ENCODE measurements around the gene KIF7.
"Not testable (repeated sequence)": the region's sequence is repeated elsewhere in the genome, so short reads cannot be mapped to it uniquely, and the experiment has no call there.

Gene KIF7

GRCh38 chr15:89593018-89593417 lies 62.2 kb downstream of the KIF7 start:
- TF ChIP-seq, protein P1, sequence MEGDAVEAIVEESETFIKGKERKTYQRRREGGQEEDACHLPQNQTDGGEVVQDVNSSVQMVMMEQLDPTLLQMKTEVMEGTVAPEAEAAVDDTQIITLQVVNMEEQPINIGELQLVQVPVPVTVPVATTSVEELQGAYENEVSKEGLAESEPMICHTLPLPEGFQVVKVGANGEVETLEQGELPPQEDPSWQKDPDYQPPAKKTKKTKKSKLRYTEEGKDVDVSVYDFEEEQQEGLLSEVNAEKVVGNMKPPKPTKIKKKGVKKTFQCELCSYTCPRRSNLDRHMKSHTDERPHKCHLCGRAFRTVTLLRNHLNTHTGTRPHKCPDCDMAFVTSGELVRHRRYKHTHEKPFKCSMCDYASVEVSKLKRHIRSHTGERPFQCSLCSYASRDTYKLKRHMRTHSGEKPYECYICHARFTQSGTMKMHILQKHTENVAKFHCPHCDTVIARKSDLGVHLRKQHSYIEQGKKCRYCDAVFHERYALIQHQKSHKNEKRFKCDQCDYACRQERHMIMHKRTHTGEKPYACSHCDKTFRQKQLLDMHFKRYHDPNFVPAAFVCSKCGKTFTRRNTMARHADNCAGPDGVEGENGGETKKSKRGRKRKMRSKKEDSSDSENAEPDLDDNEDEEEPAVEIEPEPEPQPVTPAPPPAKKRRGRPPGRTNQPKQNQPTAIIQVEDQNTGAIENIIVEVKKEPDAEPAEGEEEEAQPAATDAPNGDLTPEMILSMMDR (IDR thresholded peaks at IDR 0.05), result no peak
- H3K4me3 ChIP-seq, result no peak overlapping the region
- H3K27ac ChIP-seq, result no peak overlapping the region
- no peak for DNase-seq (ENCODE audit: low spot score)

GRCh38 chr15:89591834-89592233 lies 63.4 kb downstream of the KIF7 start:
- TF ChIP-seq, protein P1 (IDR thresholded peaks at IDR 0.05), result no peak
- Histone ChIP-seq H3K27ac (no peak overlapping the region), H3K4me3 (no peak overlapping the region)
- DNase-seq (ENCODE audit: low spot score), result no peak

DNA sequence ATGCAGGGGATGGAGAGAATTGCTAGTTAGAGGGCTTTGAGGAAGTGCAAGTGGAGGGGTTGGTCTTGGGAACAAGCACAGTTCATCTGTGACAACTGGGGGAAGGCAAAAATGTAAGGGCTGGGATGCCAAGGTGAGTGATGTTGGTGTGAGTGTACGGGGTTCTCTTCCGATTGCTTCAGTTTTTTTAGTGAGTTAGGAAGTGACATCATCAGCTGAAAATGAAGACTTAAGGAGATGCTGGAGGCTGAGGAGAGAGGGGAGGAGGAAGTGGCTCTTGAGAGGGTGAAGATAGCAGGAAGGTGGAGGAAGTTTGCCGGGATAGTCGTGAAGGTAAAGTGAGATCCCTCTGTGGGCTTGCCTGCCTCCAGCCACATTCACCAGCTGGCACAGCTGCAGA lies 67.3 kb downstream of the KIF7 start:
- DNase-seq (ENCODE audit: low spot score), result no peak
- H3K4me3 ChIP-seq, result no peak overlapping the region
- no peak overlapping the region for H3K27ac ChIP-seq
- TF ChIP-seq, protein P1 (IDR thresholded peaks at IDR 0.05), result no peak

DNA sequence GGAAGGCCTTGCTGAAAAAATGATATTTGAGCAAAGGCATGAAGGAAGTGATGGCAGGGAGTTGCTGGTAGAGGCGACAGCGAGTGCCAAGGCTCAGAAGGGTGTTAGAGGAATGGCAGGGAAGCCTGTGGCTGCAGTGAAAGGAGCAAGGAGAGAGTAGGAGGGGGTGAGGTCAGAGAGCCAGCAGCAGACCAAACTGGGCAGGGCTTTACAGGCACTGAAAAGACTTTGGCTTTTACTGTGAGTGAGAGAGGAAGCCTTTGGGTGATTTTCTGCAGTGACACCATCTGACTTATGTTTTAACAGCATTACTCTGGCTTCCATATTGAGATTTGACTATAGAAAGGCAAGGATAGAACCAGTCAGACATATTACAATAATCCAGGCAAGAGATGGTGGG lies 68.6 kb downstream of the KIF7 start:
- Histone ChIP-seq H3K27ac (no peak overlapping the region), H3K4me3 (no peak overlapping the region)
- TF ChIP-seq, protein P1 (IDR thresholded peaks at IDR 0.05), result no peak
- DNase-seq (ENCODE audit: low spot score), result no peak

DNA sequence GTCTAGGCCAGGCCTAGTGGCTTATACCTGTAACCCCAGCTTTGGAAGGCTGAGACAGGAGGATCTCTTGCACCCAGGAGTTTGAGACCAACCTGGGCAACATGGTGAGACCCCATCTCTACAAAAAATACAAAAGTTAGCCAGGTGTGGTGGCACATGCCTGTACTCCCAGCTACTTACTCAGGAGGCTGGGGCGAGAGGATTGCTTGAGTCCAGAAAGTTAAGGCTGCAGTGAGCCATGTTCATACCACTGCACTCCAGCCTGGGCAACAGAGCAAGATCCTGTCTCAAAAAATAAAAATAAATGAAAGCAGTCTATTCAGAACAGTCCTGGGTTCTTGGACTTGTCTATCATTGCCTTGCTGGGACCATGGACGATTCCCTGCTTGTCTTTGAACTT lies 74.5 kb downstream of the KIF7 start:
- H3K27ac ChIP-seq; DNase-seq (ENCODE audit: low spot score); H3K4me3 ChIP-seq: not testable (repeated sequence)

DNA sequence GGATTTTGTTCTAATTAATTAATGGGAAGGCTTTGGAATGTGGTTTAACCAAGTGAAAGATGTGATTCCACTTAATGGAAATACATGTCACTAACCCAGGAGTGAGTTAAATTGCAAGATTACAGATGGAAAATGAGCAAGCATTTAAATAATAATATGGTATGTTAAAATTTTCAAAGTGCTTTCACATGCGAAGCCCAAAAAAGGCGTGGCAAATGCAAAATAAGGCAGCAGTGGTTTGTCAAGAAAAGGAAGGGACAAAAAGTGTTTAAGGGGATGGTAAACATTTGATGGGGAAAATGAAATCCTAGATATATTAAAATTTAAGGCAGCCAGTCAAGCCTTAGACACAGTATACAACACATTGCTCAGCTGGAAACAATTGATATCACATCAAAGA lies 77.1 kb downstream of the KIF7 start:
- Histone ChIP-seq H3K4me3 (no peak overlapping the region), H3K27ac (no peak overlapping the region)
- TF ChIP-seq, protein P1 (IDR thresholded peaks at IDR 0.05), result no peak
- no peak for DNase-seq (ENCODE audit: low spot score)

Data from coronary artery (tissue), 2 donors.